ENCODE results near the gene LHFPL3.

The LHFPL3 gene

GRCh38 chr7:104857458-104858425 is 529.3 kb downstream of the LHFPL3 start:
- no peak for DNase-seq

- no peak for DNase-seq
Measured at GRCh38 chr7:104859754-104860426, 531.5 kb downstream of the LHFPL3 start.

- no peak for DNase-seq
Measured at GRCh38 chr7:104861729-104862390, 533.5 kb downstream of the LHFPL3 start.

GRCh38 chr7:104862719-104863118 is 534.3 kb downstream of the LHFPL3 start:
- no peak for DNase-seq

- DNase-seq = no peak
Measured at GRCh38 chr7:104873401-104873800, 545.0 kb downstream of the LHFPL3 start.

GRCh38 chr7:104878577-104878976 is 550.2 kb downstream of the LHFPL3 start:
- DNase-seq = no peak

- no peak for DNase-seq
Measured at GRCh38 chr7:104883248-104883717, 554.9 kb downstream of the LHFPL3 start.

- peak; percentile 51 for DNase-seq
Measured at GRCh38 chr7:104883718-104884452, 555.5 kb downstream of the LHFPL3 start.

- no peak for DNase-seq
Measured at GRCh38 chr7:104886651-104887050, 558.2 kb downstream of the LHFPL3 start.

- DNase-seq = no peak
Measured at GRCh38 chr7:104890216-104890615, 561.8 kb downstream of the LHFPL3 start.

GRCh38 chr7:104891949-104892348 is 563.5 kb downstream of the LHFPL3 start:
- no peak for DNase-seq

GRCh38 chr7:104894314-104894713 is 565.9 kb downstream of the LHFPL3 start:
- DNase-seq = no peak

GRCh38 chr7:104894726-104895521 is 566.5 kb downstream of the LHFPL3 start:
- no peak for DNase-seq

GRCh38 chr7:104895522-104896236 is 567.3 kb downstream of the LHFPL3 start:
- no peak for DNase-seq

GRCh38 chr7:104898434-104898833 is 570.0 kb downstream of the LHFPL3 start:
- DNase-seq = no peak

GRCh38 chr7:104900525-104901239 is 572.3 kb downstream of the LHFPL3 start:
- peak; percentile 10 for DNase-seq

- DNase-seq = no peak
Measured at GRCh38 chr7:104901240-104901619, 572.8 kb downstream of the LHFPL3 start.

- no peak for DNase-seq
Measured at GRCh38 chr7:104902183-104902582, 573.8 kb downstream of the LHFPL3 start.

- DNase-seq = no peak
Measured at GRCh38 chr7:104903044-104903443, 574.6 kb downstream of the LHFPL3 start.

- DNase-seq = no peak
Measured at GRCh38 chr7:104903846-104904245, 575.4 kb downstream of the LHFPL3 start.

Measured in NCI-H748 treated with DMSO at 0.1 percent for 48 hours (cell line).